Measurements from ENCODE around the gene KCNE5. TPM values are rescaled to one million over a fixed set of nuclear protein-coding genes. Genes with fewer than 3 reads are reported as not detected.

Gene KCNE5
- total RNA-seq: 0.15 TPM in 1 of 2 replicates, not detected in the other

DNA sequence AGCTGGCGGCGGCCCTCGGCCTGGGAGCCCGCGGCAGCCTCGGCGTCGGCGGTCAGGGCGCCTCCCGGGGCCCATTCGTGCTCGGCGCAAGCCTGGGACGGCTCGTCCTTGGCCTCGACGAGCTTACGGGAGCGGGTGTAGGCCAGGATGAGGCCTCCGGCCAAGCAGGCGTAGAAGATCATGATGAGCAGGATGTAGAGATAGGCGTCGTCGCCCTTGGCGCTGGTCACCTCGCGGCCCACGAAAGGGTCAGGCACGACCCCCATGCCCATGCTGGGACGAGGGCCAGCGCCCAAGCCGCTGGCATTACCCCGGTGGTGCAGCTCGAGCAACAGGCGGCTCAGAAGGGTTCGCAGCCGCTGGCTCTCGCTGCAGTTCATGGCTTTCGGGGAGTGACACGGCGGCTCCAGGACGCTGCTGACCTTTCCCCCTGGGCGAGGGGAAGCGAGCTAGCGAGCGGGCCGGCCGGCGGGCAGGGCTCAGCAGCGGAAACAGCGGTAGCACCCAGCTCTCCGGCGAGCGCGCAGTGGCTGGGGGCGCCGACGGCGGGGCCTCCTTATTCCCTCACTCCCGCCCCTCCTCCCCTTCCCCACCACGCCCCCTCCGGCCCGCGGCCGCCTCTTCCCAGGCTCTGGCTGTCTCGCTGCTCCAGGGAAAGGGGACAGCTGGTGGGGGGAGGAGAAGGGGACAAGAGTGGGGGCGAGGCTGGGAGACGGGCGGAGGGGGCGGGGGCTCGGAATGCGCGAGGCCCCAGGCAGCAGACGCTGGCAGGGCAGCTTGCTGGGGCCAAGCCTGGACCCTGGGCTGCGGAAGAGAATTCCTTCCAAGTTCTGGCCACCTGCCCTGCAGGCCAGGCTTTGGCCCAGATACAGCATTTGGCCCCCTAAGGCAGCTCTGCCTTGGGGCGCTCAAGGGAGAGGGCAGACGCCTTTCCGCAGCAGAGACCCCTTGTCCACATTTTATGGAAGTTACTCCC is at the start of gene KCNE5:
TSS of gene KCNE5 (minus strand) at position 532 of the 976 bp plus-strand sequence. CDS start at position 380, 152 bp downstream.

Other genes with a start within 250 kb of the KCNE5 start
- under 0.01 TPM in 1 of 2 replicates, not detected in the other for gene GUCY2F, start 143.1 kb downstream of the KCNE5 start, total RNA-seq
- gene NXT2, start 88.3 kb downstream of the KCNE5 start, total RNA-seq: 4.9 and 7.6 TPM in 2 replicates
- gene ACSL4, start 108.1 kb upstream of the KCNE5 start, total RNA-seq: 61.5 and 63.2 TPM in 2 replicates

Data from bronchus fibroblast of lung (primary cell).